GM12801 (cell line): ENCODE results near the gene PILRA.

ENCODE experiments used
- TF ChIP-seq, protein P1 (sequence below): IDR thresholded peaks from one replicate; pipeline ENCODE4 v1.5.1; 2011; ENCODE audit warnings: control low read depth; ENCODE audit not compliant: insufficient read length; ENCODE audit errors: extremely low read depth

PILRA gene

DNA sequence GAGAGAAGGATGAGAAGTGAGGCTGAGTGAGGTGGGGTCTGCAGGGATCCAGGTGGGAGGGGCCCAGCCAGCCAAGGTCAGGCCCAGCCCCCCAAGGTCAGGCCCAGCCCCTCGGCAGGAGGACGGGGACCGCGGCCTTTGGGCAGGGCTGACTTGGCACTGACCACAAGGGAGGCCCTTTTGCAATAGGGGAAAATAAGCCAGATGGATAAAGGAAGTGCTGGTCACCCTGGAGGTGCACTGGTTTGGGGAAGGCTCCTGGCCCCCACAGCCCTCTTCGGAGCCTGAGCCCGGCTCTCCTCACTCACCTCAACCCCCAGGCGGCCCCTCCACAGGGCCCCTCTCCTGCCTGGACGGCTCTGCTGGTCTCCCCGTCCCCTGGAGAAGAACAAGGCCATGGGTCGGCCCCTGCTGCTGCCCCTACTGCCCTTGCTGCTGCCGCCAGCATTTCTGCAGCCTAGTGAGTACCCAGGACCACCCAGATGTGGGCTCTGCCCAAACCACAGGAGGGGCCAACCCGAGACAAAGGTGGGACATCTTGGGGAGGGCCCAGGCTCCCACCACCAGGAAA, at the start of gene PILRA:
Gene PILRA, plus strand, starts transcription at position 227 of the 571 bp plus-strand sequence. Its CDS starts 170 bp downstream, at position 397.
- TF ChIP-seq, protein P1, sequence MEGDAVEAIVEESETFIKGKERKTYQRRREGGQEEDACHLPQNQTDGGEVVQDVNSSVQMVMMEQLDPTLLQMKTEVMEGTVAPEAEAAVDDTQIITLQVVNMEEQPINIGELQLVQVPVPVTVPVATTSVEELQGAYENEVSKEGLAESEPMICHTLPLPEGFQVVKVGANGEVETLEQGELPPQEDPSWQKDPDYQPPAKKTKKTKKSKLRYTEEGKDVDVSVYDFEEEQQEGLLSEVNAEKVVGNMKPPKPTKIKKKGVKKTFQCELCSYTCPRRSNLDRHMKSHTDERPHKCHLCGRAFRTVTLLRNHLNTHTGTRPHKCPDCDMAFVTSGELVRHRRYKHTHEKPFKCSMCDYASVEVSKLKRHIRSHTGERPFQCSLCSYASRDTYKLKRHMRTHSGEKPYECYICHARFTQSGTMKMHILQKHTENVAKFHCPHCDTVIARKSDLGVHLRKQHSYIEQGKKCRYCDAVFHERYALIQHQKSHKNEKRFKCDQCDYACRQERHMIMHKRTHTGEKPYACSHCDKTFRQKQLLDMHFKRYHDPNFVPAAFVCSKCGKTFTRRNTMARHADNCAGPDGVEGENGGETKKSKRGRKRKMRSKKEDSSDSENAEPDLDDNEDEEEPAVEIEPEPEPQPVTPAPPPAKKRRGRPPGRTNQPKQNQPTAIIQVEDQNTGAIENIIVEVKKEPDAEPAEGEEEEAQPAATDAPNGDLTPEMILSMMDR = no peak

- TF ChIP-seq, protein P1 = no peak
These were observed 30.5 kb upstream of the PILRA start for GRCh38 chr7:100342765-100343164.

DNA sequence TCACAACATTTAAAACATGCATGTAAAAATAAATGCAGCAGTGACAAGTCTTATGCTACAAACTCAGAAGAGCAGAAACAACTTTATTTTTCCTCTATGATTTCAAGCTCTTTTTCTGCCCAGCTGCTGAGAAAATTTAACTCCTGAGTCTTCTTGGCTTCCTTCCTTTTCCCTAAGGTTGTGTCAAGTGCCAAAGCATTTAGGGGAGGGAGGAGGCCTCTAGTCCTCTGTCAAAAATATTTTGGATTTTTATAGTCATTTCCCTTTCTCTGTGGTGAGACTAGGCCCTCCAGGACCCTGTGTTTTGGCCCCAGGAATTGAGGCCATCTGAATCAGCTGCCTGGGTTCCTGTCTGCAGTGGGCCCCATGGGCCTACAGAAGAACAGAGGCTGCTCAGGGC, 26.4 kb upstream of the PILRA start:
- TF ChIP-seq, protein P1 = no peak

- TF ChIP-seq, protein P1 = no peak
These were observed 24.5 kb upstream of the PILRA start for GRCh38 chr7:100348805-100349204.

DNA sequence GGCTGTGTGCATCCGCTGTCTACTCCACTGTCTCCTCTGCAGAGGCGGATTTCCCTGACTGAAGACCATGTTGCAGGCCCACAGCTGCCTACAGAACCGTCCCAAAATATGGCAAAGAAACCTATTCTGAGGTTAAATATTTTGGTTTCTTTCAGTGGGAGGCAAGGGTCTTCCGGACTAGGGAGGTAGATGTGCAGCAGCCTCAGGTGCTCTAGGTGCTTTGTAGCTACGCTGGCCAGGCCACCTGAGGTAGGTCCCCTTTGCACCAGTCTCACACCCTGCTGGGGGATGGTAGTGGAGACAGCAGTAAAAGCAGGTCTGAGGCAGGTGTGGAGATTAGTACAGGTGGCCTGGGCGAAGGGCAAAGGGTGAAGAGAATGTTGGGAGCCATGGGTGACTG, 23.5 kb upstream of the PILRA start:
- TF ChIP-seq, protein P1 = no peak

- TF ChIP-seq, protein P1 = no peak
These were observed 21.6 kb upstream of the PILRA start for GRCh38 chr7:100351657-100352058.

DNA sequence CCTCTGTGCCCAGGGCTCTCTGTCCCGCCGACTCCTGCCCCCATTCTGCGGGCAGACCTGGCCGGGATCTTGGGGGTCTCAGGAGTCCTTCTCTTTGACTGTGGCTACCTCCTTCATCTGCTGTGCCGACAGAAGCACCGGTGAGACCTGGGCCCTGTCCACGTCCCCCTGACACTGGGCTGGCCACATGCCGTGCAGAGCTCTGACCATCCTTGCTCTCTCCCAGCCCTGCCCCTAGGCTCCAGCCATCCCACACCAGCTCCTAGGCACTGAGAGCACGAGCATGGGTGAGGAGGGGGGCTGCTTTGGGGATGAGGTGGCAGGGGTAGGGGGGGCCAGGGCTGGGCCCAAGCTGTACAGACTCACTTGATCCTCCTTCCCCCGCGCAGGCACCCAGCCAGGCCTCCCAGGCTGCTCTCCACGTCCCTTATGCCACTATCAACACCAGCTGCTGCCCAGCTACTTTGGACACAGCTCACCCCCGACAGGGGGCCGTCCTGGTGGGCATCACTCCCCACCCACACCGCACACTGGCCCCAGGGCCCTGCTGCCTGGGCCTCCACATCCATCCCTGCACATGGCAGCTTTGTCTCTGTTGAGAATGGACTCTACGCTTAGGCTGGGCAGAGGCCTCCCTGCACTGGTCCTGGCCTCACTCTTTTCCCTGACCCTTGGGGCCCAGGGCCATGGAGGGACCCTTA, 20.2 kb upstream of the PILRA start:
- TF ChIP-seq, protein P1 = no peak
